SU-DHL-6 (cell line): ENCODE measurements around the gene TRIM24.
"Not testable (repeated sequence)": the region's sequence is repeated elsewhere in the genome, so short reads cannot be mapped to it uniquely, and the experiment has no call there.

Source experiments
- H2AFZ ChIP-seq: fragments of 200-600 bp; sonication (generic); 2 replicates; pipeline ENCODE4 v1.6.1; 2014; ENCODE audit warnings: low read depth, mild to moderate bottlenecking, moderate library complexity, mixed read lengths, antibody characterized with exemption, low read length; ENCODE audit not compliant: severe bottlenecking
- H3F3A ChIP-seq: fragments of 200-600 bp; shearing (Covaris generic); 2 replicates; pipeline ENCODE4 v1.6.0; 2016; ENCODE audit warnings: antibody characterized with exemption, mild to moderate bottlenecking; ENCODE audit not compliant: insufficient read depth
- H3K27ac ChIP-seq: fragments of 200-600 bp; sonication (generic); 2 replicates; pipeline ENCODE4 v1.5.1; 2016; ENCODE audit warnings: low read depth, mild to moderate bottlenecking, low read length, moderate library complexity, mixed read lengths
- H3K27me3 ChIP-seq: fragments of 200-600 bp; sonication (generic), shearing (Covaris generic); 2 replicates; pipeline ENCODE4 v1.6.0; 2014; ENCODE audit warnings: mild to moderate bottlenecking, low read length
- H3K36me3 ChIP-seq: fragments of 200-600 bp; sonication (generic); 2 replicates; pipeline ENCODE4 v1.6.1; 2014; ENCODE audit warnings: mild to moderate bottlenecking, low read length, mixed read lengths
- H3K4me2 ChIP-seq: fragments of 300-600, 200-600 bp; shearing (Covaris generic), sonication (generic); 2 replicates; pipeline ENCODE4 v1.6.0; 2014; ENCODE audit warnings: low read length, low read depth, mild to moderate bottlenecking; ENCODE audit not compliant: poor library complexity, severe bottlenecking
- H3K4me3 ChIP-seq: fragments of 200-600 bp; sonication (generic); 2 replicates; pipeline ENCODE4 v1.5.1; 2014; ENCODE audit warnings: antibody characterized with exemption, low read length, mild to moderate bottlenecking, mixed read lengths; ENCODE audit not compliant: insufficient read depth, poor library complexity, severe bottlenecking
- H3K79me2 ChIP-seq: fragments of 200-600 bp; sonication (generic); 2 replicates; pipeline ENCODE4 v1.6.1; 2014; ENCODE audit warnings: mild to moderate bottlenecking, low read length, moderate library complexity; ENCODE audit not compliant: insufficient read depth
- H3K9ac ChIP-seq: fragments of 200-600 bp; sonication (generic); 2 replicates; pipeline ENCODE4 v1.7.0; 2014; ENCODE audit warnings: mild to moderate bottlenecking, low read length
- H3K9me2 ChIP-seq: fragments of 200-600 bp; sonication (generic); replicated peaks from 2 replicates; pipeline ENCODE4 v1.6.1; 2014; ENCODE audit warnings: low read length; ENCODE audit not compliant: insufficient read depth
- H3K9me3 ChIP-seq: fragments of 200-600 bp; sonication (generic); 2 replicates; pipeline ENCODE4 v1.6.1; 2014; ENCODE audit warnings: low read length, mixed read lengths; ENCODE audit not compliant: insufficient read depth
- H4K20me1 ChIP-seq: fragments of 200-600 bp; sonication (generic); 2 replicates; pipeline ENCODE4 v1.6.1; 2014; ENCODE audit warnings: low read depth, mild to moderate bottlenecking, antibody characterized with exemption, low read length, moderate library complexity, mixed read lengths
- EZH2phosphoT487 ChIP-seq: fragments of 200-600 bp; sonication (generic), shearing (Covaris generic); conservative IDR thresholded peaks from 2 replicates; pipeline ENCODE4 v1.6.1; 2018; ENCODE audit warnings: mild to moderate bottlenecking, antibody characterized with exemption, low read length, moderate library complexity, mixed read lengths
- TF ChIP-seq, protein P1 (sequence below): fragments of 200-600 bp; sonication (generic); IDR thresholded peaks from one replicate; pipeline ENCODE4 v1.5.1; 2017; ENCODE audit warnings: antibody characterized with exemption, mild to moderate bottlenecking, low read length, moderate library complexity; ENCODE audit not compliant: insufficient read depth, poor library complexity, severe bottlenecking

The TRIM24 gene

GRCh38 chr7:138459413-138460175 is 465 bp upstream of the TRIM24 start:
- Histone ChIP-seq H3K79me2 (peaks cover 36% of the 10 kb centered on the region), H2AFZ (peak overlapping the region; percentile 97), H3K4me3 (peak overlapping the region; percentile 55), H3K36me3 (no peaks in the 10 kb centered on the region), H3K27me3 (no peaks in the 10 kb centered on the region), H3K9me2 (no peaks in the 10 kb centered on the region), H3K4me2 (peak overlapping the region; percentile 83), H3K9ac (peak overlapping the region; percentile 38; the same call in 1 of the 2 replicates), H3F3A (no peaks in the 10 kb centered on the region), H3K27ac (peak overlapping the region; percentile 47), H3K9me3 (no peaks in the 10 kb centered on the region), H4K20me1 (no peaks in the 10 kb centered on the region; the same call in 1 of the 2 replicates)
- TF ChIP-seq, protein P1, sequence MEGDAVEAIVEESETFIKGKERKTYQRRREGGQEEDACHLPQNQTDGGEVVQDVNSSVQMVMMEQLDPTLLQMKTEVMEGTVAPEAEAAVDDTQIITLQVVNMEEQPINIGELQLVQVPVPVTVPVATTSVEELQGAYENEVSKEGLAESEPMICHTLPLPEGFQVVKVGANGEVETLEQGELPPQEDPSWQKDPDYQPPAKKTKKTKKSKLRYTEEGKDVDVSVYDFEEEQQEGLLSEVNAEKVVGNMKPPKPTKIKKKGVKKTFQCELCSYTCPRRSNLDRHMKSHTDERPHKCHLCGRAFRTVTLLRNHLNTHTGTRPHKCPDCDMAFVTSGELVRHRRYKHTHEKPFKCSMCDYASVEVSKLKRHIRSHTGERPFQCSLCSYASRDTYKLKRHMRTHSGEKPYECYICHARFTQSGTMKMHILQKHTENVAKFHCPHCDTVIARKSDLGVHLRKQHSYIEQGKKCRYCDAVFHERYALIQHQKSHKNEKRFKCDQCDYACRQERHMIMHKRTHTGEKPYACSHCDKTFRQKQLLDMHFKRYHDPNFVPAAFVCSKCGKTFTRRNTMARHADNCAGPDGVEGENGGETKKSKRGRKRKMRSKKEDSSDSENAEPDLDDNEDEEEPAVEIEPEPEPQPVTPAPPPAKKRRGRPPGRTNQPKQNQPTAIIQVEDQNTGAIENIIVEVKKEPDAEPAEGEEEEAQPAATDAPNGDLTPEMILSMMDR: no peak
- no peak for TF ChIP-seq EZH2phosphoT487

GRCh38 chr7:138460649-138461607 is 869 bp downstream of the TRIM24 start:
- Histone ChIP-seq H2AFZ (peak overlapping the region; percentile 9), H3K79me2 (peaks cover 50% of the 10 kb centered on the region), H3K36me3 (no peaks in the 10 kb centered on the region), H3K9me2 (no peaks in the 10 kb centered on the region), H3K27me3 (no peaks in the 10 kb centered on the region), H4K20me1 (no peaks in the 10 kb centered on the region; the same call in 1 of the 2 replicates), H3K4me3 (peak overlapping the region; percentile 76), H3K9ac (peak overlapping the region; percentile 72), H3K9me3 (no peaks in the 10 kb centered on the region), H3F3A (no peaks in the 10 kb centered on the region), H3K4me2 (peak overlapping the region; percentile 94), H3K27ac (peak overlapping the region; percentile 94)
- TF ChIP-seq, protein P1: no peak
- no peak for TF ChIP-seq EZH2phosphoT487

DNA sequence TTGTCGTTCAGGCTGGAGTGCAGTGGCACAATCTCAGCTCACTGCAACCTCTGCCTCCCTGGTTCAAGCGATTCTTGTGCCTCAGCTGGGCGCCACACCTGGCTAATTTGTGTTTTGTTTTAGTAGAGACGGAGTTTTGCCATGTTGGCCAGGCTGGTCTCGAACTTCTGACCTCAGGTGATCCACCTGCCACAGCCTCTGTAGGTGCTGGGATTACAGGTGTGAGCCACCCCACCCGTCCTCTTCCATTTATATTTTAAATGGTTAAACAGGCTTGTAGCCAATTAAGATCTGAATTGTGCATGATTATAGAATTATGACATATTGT is 3.2 kb downstream of the TRIM24 start:
- not testable (repeated sequence) for H3K27ac ChIP-seq, H2AFZ ChIP-seq, H3K27me3 ChIP-seq, H3F3A ChIP-seq, H3K36me3 ChIP-seq, H3K4me2 ChIP-seq, H4K20me1 ChIP-seq, H3K4me3 ChIP-seq, H3K9ac ChIP-seq, H3K9me3 ChIP-seq, H3K9me2 ChIP-seq
- H3K79me2 ChIP-seq: peaks cover 73% of the 10 kb centered on the region

DNA sequence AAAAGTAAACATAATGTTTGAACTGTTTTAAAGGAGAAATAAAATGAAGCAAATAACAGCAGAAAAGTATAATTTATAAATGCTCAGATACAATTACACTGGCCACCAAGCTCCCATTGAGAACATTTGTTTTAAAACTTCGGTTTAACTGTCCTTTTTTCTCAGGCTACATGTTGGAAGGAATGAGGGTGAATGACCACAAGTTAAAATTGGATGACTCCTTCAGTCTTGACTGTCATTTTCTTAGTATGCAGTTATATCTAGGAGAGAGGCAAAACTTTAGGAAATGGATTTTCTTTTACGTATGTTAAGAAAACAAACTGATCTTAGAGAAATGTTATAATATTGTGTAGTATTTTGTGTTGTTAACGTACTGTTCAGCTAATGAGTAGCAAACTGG is 5.0 kb downstream of the TRIM24 start:
- Histone ChIP-seq H3K4me3 (no peak overlapping the region), H3F3A (no peaks in the 10 kb centered on the region), H3K36me3 (no peaks in the 10 kb centered on the region), H3K79me2 (peaks cover 91% of the 10 kb centered on the region), H3K9me3 (no peaks in the 10 kb centered on the region), H2AFZ (no peak overlapping the region), H3K4me2 (peak overlapping the region; percentile 1), H3K9me2 (no peaks in the 10 kb centered on the region), H3K27me3 (no peaks in the 10 kb centered on the region), H4K20me1 (peaks cover 11% of the 10 kb centered on the region; the same call in 1 of the 2 replicates), H3K27ac (no peak overlapping the region), H3K9ac (no peak overlapping the region)
- TF ChIP-seq, protein P1: no peak
- no peak for TF ChIP-seq EZH2phosphoT487

GRCh38 chr7:138466069-138466756 is 6.2 kb downstream of the TRIM24 start:
- H3K36me3 ChIP-seq, H3K27me3 ChIP-seq, H3K27ac ChIP-seq, H3F3A ChIP-seq, H2AFZ ChIP-seq, H3K9me2 ChIP-seq, H3K4me3 ChIP-seq, H3K9ac ChIP-seq, H3K4me2 ChIP-seq, H3K9me3 ChIP-seq: not testable (repeated sequence)
- Histone ChIP-seq H3K79me2 (peaks cover 100% of the 10 kb centered on the region), H4K20me1 (peaks cover 11% of the 10 kb centered on the region; the same call in 1 of the 2 replicates)
